ENCODE results near the gene DNAL1. TPM values are rescaled to one million over a fixed set of nuclear protein-coding genes. Genes with fewer than 3 reads are reported as not detected.

DNAL1 gene
- total RNA-seq, 1 donor from 2014 or later: 14.7 TPM

DNA sequence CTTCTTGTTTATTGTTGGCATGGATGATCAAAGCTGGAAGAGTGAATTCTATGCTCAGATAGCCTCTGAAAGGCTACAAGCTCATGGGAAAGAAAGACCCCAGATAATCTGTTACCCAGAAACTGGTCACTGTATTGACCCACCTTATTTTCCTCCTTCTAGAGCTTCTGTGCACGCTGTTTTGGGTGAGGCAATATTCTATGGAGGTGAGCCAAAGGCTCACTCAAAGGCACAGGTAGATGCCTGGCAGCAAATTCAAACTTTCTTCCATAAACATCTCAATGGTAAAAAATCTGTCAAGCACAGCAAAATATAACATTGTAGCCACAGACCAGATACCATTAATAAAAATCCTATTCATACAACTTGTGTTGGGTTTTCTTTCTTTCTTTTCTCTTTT is 25.3 kb upstream of the DNAL1 start:
- no peak overlapping the region for H3K27ac ChIP-seq
- H3K9me3 ChIP-seq: no peaks in the 10 kb centered on the region
- no peaks in the 10 kb centered on the region for H3K4me1 ChIP-seq
- TF ChIP-seq, protein P1, sequence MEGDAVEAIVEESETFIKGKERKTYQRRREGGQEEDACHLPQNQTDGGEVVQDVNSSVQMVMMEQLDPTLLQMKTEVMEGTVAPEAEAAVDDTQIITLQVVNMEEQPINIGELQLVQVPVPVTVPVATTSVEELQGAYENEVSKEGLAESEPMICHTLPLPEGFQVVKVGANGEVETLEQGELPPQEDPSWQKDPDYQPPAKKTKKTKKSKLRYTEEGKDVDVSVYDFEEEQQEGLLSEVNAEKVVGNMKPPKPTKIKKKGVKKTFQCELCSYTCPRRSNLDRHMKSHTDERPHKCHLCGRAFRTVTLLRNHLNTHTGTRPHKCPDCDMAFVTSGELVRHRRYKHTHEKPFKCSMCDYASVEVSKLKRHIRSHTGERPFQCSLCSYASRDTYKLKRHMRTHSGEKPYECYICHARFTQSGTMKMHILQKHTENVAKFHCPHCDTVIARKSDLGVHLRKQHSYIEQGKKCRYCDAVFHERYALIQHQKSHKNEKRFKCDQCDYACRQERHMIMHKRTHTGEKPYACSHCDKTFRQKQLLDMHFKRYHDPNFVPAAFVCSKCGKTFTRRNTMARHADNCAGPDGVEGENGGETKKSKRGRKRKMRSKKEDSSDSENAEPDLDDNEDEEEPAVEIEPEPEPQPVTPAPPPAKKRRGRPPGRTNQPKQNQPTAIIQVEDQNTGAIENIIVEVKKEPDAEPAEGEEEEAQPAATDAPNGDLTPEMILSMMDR (IDR thresholded peaks at IDR 0.05): no peak
- no peak for DNase-seq
- H3K27me3 ChIP-seq (ENCODE audit: low read depth): no peaks in the 10 kb centered on the region
- intact Hi-C loops (cut with DNase I): no loop called here
- ATAC-seq: no peak
- H3K36me3 ChIP-seq: no peaks in the 10 kb centered on the region
- H3K4me3 ChIP-seq: no peak overlapping the region

DNA sequence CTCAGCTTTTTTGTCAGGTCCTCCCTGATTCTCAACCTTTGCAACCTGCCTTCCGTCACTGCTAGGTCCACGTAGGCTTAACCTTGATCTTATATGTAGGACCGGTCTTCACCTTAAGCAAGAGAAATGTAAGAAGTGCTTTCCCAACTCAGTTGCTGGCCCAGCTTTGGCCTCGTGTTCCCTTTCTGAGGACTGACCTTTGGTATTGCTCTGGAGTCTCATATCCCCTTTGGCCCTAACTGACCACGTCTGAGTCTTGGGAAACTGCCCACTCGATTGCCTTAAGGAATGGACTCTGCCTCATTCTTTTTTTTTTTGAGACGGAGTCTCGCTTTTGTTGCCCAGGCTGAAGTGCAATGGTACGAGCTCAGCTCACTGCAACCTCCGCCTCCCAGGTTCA is 24.5 kb upstream of the DNAL1 start:
- DNase-seq: peak; percentile 46
- Histone ChIP-seq H3K27me3 (ENCODE audit: low read depth) (no peaks in the 10 kb centered on the region), H3K27ac (no peak overlapping the region), H3K4me1 (no peaks in the 10 kb centered on the region), H3K9me3 (no peaks in the 10 kb centered on the region), H3K36me3 (no peaks in the 10 kb centered on the region), H3K4me3 (no peak overlapping the region)
- intact Hi-C loops (cut with DNase I): no loop called here
- peak; percentile 43 to 61 for ATAC-seq
- TF ChIP-seq, protein P1 (IDR thresholded peaks at IDR 0.05): no peak

DNA sequence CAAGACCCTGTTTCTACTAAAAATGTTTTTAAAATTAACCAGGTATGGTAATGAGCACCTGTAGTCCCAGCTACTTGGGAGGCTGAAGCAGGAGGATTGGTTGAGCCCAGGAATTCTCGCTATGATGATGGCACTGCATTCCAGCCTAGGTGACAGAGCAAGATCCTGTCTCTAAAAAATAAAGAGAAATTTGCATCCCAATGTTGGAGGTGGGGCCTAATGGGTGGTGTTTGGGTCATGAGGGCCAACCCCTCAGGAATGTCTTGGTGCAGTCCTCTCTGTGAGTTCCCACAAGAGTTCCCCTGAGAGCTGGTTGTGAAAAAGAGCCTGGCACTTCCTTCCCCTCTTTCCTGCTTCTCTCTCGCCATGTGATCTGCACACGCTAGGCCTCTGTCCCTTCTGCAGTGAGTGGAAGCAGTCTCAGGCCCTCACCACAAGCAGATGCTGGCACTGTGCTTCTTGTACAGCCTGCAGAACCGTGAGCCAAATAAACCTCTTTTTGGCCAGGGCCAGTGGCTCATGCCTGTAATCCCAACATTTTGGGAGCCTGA is 21.2 kb upstream of the DNAL1 start:
- no peak for DNase-seq
- H3K27ac ChIP-seq: no peak overlapping the region
- H3K4me3 ChIP-seq: no peak overlapping the region
- intact Hi-C loops (cut with DNase I): no loop called here
- ATAC-seq: no peak
- no peaks in the 10 kb centered on the region for H3K27me3 ChIP-seq (ENCODE audit: low read depth)
- no peaks in the 10 kb centered on the region for H3K36me3 ChIP-seq
- no peaks in the 10 kb centered on the region for H3K4me1 ChIP-seq
- H3K9me3 ChIP-seq: no peaks in the 10 kb centered on the region
- TF ChIP-seq, protein P1 (IDR thresholded peaks at IDR 0.05): no peak

DNA sequence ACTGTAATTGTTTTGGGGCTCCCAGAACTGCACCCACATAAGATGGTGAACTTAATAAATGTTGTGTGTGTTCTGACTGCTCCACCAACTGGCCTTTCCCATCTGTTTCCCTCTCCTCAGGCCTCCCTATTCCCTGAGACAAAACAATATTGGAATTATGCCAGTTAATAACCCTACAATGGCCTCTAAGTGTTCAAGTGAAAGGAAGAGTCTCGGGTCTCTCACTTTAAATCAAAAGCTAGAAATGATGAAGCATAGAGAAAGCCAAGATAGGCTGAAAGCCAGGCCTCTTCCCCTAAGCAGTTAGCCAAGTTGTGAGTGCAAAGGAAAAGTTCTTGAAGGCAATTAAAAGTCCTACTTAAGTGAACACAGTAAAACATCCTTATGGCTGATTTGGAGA is 19.1 kb upstream of the DNAL1 start:
- DNase-seq: no peak
- TF ChIP-seq, protein P1 (IDR thresholded peaks at IDR 0.05): no peak
- no peak for ATAC-seq

DNA sequence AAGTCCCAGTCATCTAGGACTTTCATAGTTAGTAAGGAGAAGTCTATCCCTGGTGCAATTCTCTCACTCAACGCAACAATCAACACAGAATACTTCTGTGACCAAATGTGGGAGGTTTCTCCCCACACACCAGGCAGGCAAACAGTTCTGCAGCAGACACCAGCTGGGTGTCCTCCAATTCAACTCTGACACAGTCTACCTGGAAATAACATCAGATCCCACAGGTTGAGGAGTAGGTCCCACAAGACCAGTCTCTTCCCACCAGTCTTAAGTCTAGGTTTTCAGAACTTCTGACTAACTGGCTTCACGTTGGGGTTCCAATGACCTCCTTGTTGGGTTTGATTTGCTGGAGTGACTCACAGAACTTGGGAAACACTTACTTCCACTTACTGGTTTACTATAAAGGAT is 17.6 kb upstream of the DNAL1 start:
- DNase-seq (no peak), ATAC-seq (peak; percentile 46 to 48)
- TF ChIP-seq, protein P1 (IDR thresholded peaks at IDR 0.05): no peak
- no peaks in the 10 kb centered on the region for H3K27me3 ChIP-seq (ENCODE audit: low read depth)
- no peaks in the 10 kb centered on the region for H3K4me1 ChIP-seq
- no peak overlapping the region for H3K27ac ChIP-seq
- no peaks in the 10 kb centered on the region for H3K9me3 ChIP-seq
- H3K4me3 ChIP-seq: no peak overlapping the region
- intact Hi-C loops (cut with DNase I): no loop called here
- no peaks in the 10 kb centered on the region for H3K36me3 ChIP-seq

More for the DNA sequence above, 19.1 kb upstream of the DNAL1 start:
- no peaks in the 10 kb centered on the region for H3K9me3 ChIP-seq
- intact Hi-C loops (cut with DNase I): no loop called here
- H3K36me3 ChIP-seq: no peaks in the 10 kb centered on the region
- H3K27ac ChIP-seq: no peak overlapping the region
- no peaks in the 10 kb centered on the region for H3K4me1 ChIP-seq
- no peak overlapping the region for H3K4me3 ChIP-seq
- H3K27me3 ChIP-seq (ENCODE audit: low read depth): no peaks in the 10 kb centered on the region

Measured in lower lobe of right lung (tissue), 2 donors.